Posterior cingulate gyrus (tissue), 11 donors: Measurements from ENCODE around the gene AMPH.
"Not testable (repeated sequence)": the region's sequence is repeated elsewhere in the genome, so short reads cannot be mapped to it uniquely, and the experiment has no call there.

ENCODE experiments used
- DNase-seq, 10 donors: peaks; one replicate each; pipeline versions ENCODE4 v3.0.0 to v3.0.0-alpha.2; 2020 to 2021; ENCODE audit warnings: mixed read lengths in 3 of 10
- intact Hi-C: fragments of 100-400 bp; cut with DNase I; formaldehyde crosslinking; loops from one replicate; pipeline ENCODE4 v1.15.1; 2023

The AMPH gene

DNA sequence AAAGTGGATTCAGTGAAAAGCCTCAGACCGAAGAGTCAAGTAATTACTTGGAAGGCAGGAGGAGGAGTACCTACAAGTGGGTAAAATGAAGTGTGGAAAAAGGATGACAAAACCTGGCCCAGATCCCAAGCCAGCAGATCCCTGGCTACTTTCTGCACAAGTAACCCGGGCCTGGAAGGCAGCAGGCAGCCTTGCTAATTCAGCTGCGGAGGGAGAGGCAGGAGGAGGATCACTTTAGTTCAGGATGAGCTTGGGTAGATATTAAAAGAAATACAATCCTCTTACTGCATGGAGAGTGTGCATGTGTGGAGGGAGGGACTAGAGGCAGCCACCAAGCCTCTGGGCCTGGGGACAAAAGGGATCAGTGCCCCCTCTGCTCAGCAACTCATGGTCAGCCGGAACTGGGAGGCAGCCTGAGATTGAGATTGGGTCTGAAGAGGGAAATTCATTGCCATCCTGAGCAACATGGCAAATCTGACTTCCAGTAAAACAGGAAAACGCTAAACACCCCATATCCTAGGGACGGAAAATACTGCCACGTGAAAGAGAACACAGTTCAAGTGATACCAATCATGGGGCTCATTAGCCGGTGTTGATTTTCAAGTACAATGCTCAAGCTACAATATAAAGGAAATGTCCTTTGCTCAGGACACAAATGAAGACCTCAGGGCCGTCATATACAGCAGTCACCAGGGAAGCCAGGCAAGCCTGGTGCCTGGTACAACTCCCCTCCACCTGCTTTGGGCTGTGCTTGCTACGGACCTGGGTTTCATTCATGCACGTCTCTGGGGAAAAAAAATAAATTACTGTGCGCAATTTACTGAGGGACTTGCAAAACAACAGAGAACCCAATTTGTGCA, 1.3 kb downstream of the AMPH start:
- intact Hi-C loops, result no loop called here
- DNase-seq, result peak in 1 of 10 donors; percentile 74

DNA sequence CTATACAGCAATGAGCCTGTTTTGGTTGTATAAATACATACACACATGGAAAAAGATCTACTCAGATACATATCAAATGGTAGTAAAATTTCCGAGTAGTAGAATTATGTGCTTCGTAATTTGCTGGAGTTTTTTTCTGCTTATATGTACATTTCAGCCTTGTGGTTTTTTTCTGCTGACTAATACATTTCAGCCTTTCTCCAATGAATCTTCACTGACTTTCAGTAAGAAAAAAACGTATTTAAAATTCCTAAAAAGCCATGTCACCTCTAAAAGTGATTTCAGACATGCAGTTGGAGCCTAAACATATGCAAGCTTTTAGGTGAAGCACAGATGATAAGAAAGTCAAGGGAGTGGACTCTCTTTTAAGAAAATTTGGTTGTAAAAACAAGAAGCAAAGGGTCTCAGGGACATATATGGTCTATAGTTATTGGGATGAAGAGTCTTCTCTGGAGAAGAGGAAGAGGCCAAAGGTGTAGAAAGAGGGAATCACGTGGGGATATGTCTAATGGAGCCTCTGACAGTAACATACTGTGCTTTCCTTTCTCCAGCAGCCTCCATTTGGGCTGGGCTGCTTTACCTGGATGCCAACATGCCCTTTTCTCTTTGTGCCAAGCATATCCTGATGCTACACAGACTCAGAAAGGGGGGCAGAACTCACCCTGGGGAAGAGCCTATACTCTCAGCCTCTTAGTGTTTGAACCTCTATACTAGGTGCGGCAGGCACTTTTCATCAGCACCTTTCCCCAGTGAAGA, 2.4 kb downstream of the AMPH start:
- intact Hi-C loops, result no loop called here

DNA sequence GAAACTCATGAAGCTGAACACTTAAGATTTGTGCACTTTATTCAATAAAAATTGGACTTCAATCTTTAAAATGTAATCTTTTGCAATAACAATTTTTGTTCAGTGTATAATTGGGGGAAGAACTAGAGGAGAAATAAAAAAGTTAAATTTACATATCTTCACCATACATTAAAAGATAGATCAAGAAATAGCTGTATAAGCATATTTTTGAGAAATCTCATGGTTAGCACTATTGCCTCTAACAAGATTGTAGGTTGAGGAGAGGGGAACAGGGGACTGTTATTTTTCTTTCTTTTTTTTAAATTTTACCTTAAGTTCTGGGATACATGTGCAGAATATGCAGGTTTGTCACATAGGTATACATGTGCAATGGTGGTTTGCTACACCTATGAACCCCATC, 5.3 kb downstream of the AMPH start:
- intact Hi-C loops, result no loop called here
- DNase-seq, result no peak

More for the DNA sequence above, 2.4 kb downstream of the AMPH start:
- no peak for DNase-seq

DNA sequence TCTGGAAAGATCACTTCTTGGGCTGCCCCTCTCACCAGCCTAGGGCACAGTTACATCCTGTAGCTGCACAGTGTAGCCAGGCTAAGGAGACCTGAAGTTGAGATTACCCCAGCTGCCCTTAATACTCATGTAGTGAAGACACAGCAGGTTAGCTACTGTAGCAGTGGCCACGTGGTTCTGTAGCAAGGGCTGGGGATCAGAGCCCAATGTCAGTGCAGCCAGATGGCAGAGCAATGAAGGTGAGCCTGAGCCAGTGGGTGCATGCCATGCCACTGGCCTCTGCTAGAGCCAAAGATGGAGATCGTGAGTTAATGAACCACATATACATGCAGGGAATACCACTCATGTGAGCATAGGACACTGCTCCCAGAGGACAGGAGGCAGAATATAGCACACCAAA, 15.5 kb downstream of the AMPH start:
- intact Hi-C loops, result no loop called here
- DNase-seq, result no peak

DNA sequence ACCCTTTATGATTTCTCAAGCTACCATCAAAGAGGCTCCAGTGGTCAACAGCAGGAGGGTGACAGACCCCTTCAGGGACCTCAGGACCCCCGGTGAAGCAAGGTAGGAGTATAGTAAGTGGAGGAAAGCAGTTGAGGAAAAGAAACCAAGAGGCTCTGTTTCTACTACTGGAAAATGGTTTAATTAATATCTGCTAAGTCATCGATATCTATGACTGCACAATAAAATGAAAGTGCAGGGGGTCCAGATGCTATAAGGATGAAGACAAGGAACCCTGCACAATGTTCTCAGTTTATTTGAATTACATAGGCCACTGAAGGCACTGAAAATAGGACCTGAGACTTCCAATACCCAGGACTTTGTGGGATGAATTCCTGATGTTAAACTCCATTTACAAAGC, 23.7 kb downstream of the AMPH start:
- no peak for DNase-seq
- intact Hi-C loops, result no loop called here

DNA sequence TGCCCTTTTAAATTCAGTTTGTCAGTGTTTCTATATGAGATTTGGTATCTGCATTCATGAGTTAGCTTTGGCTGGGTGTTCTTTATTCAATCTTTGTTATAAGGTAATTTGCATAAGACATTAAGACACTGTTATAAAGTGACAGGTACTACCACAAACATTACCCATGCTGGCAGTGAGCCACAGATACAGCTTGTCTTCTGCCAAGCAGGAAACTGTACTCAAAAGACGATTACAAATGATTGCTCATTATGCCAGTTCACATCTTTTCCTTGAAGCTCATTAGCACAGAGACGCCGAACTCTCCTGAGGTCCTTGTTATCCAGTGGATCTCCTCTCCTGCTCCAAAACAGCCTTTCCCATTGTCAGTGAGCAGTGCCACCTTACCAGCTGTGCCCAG, 30.4 kb downstream of the AMPH start:
- DNase-seq, result no peak
- intact Hi-C loops, result no loop called here

DNA sequence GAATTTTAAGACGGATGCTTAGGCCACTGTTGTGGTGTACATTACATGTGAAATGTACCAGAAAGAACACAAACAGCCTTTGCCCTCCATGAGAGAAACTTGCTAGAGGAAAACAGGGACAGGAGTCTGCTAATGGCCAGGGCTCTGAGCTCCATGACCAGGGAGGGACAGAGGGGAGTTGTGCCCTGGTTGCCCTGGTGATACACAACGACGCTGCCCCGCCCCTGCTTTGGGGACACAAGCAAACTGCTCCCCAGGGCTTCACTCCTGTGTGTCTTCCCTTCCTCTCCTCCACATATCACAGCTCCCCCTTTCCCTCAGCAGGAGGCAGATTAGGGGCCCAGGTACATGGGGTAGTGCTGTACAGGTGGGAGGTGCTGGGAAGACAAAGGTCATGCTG, 36.2 kb downstream of the AMPH start:
- intact Hi-C loops, result no loop called here
- DNase-seq, result no peak

- intact Hi-C loops, result no loop called here
- DNase-seq, result no peak
Measured at GRCh38 chr7:38592737-38593288, 38.4 kb downstream of the AMPH start.

GRCh38 chr7:38585572-38586354, 45.4 kb downstream of the AMPH start:
- no peak for DNase-seq
- intact Hi-C loops, result no loop called here

GRCh38 chr7:38584443-38585210, 46.5 kb downstream of the AMPH start:
- intact Hi-C loops, result no loop called here
- DNase-seq, result peak in 2 of 10 donors; percentile 32 to 83

DNA sequence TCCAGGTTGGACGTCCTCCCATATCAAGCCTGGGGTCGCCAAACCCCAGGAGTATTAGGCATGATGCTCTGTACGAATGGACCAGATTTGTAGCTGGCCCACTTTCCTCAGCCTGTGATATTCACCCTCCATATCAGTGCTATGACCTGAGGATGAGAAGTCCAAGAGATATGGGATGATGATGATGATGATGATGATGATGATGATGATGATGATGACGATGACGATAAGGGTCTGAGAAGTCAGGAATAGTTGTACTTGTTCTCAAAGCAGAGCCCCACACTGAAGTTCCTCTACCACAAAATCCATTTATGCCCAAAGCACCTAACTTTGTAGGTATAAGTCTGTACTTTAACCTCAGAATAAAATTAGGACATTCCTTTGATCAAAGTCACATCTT, 50.7 kb downstream of the AMPH start:
- intact Hi-C loops, result no loop called here
- DNase-seq, result no peak

GRCh38 chr7:38574086-38574485, 57.1 kb downstream of the AMPH start:
- DNase-seq, result peak in 1 of 10 donors; percentile 70
- intact Hi-C loops, result no loop called here

DNA sequence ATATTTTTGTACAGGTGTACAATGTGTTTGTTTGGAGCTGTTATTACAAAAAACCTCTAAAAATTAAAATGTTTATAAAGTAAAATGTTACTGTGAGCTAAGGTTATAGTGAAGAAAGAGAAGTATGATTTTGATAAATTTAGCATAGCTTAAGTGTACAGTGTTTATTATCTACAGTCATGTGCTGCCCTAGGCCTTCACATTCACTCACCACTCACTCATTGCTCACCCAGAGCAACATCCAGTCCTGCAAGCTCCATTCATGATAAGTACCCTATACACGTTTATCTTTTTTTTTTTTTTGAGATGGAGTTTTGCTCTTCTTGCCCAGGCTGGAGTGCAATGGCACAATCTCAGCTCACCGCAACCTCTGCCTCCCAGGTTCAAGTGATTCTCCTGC, 59.6 kb downstream of the AMPH start:
- intact Hi-C loops, DNase-seq: not testable (repeated sequence)

DNA sequence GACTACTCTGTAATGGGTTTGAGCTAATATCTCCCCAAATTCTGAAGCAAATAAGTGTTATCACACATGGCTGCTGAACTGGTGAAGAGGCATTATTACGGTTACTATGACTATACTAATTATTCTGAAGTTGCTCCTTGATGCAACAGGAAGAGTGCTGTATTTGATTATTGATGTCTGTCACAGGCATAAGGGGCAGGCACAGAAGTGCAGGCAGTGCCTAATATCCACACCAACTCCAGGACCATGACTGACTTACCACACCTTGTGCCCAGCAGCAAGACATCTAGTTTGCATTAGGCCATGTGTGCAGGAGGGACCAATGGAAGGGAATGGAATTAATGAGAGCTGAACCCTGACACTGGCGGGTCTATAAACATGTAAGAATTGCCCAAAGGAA, 62.7 kb downstream of the AMPH start:
- intact Hi-C loops, result no loop called here
- DNase-seq, result no peak

- no peak for DNase-seq
- intact Hi-C loops, result no loop called here
Measured at GRCh38 chr7:38565289-38565688, 65.9 kb downstream of the AMPH start.

- intact Hi-C loops, result no loop called here
- no peak for DNase-seq
Measured at GRCh38 chr7:38563741-38564140, 67.4 kb downstream of the AMPH start.

GRCh38 chr7:38561166-38561565, 70.0 kb downstream of the AMPH start:
- no peak for DNase-seq
- intact Hi-C loops, result no loop called here

DNA sequence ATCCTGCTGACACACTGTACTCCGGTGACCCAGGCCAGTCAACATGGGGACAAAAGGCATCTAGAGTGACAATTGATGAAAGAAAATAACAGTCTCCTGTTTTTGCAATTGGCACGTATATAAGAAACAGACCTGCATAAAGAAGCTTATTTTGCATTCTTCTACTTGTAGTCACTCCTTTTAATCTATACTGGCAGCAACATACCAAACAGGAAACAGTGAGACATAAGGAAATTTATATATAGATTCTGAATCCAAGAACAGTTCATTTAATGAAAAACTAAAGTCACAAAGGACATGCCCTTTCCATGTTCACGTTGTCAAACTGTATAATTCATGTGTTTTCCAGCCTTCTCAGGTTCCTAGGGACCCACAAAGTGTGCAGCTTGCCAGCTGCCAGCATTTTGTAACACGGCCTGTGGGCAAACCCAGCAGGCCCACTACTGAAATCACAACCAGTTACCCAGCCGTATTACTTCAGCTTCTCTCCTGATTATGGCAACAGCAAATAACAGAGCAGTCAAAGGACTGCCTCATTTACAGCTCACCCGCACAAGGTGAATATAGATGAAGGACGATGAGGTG, 72.3 kb downstream of the AMPH start:
- DNase-seq, result no peak
- intact Hi-C loops, result no loop called here

DNA sequence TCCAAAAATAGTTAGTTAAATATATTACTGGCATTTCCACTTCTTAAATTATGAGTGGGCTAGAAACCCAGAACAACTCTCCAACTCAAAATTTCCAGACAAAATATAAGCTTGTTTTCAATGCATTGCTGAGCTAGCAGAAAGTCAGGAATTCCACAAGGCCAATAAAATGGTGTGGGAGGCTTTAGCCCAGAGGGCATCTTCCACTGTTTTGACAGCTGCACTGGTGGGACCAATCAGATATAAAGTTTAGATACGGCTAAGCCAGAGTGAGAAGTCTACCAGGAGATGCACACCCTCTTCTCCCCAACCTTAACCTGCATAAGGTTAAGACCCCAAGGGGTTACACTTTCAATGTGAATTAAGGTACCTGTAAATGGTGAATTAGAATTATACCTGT, 76.6 kb downstream of the AMPH start:
- no peak for DNase-seq
- intact Hi-C loops, result no loop called here

GRCh38 chr7:38550836-38551235, 80.3 kb downstream of the AMPH start:
- no peak for DNase-seq
- intact Hi-C loops, result no loop called here
